Nephron (organoid): ENCODE results near the gene CCDC81.

Experiments
- H3K27ac Mint-ChIP-seq, 3 experiments: 2 replicates each; pipeline ENCODE4 v1.8.0; 2020; ENCODE audit warnings: mixed read lengths in 3 of 3, mild to moderate bottlenecking in 2 of 3, moderate library complexity in 1 of 3
- H3K27me3 Mint-ChIP-seq: 2 replicates; pipeline ENCODE4 v1.8.0; 2021; ENCODE audit warnings: low read depth, mild to moderate bottlenecking, moderate library complexity, mixed read lengths
- H3K36me3 Mint-ChIP-seq: 2 replicates; pipeline ENCODE4 v1.8.0; 2020; ENCODE audit warnings: low read depth, mixed read lengths
- H3K4me1 Mint-ChIP-seq: 2 replicates; pipeline ENCODE4 v1.8.0; 2020; ENCODE audit warnings: mixed read lengths
- H3K4me3 Mint-ChIP-seq, 3 experiments: 2 replicates each; pipeline ENCODE4 v1.8.0; 2020; ENCODE audit warnings: mild to moderate bottlenecking in 3 of 3, mixed read lengths in 3 of 3, moderate library complexity in 2 of 3
- H3K9me3 Mint-ChIP-seq: 2 replicates; pipeline ENCODE4 v1.8.0; 2020; ENCODE audit warnings: mixed read lengths
- TF ChIP-seq, protein P1 (sequence below), 3 experiments: fragments of 200-600 bp; sonication (generic); IDR thresholded peaks; one replicate each; pipeline ENCODE4 v1.5.0; 2021; ENCODE audit warnings: antibody characterized with exemption in 3 of 3; ENCODE audit not compliant: unreplicated experiment in 3 of 3

CCDC81 gene

DNA sequence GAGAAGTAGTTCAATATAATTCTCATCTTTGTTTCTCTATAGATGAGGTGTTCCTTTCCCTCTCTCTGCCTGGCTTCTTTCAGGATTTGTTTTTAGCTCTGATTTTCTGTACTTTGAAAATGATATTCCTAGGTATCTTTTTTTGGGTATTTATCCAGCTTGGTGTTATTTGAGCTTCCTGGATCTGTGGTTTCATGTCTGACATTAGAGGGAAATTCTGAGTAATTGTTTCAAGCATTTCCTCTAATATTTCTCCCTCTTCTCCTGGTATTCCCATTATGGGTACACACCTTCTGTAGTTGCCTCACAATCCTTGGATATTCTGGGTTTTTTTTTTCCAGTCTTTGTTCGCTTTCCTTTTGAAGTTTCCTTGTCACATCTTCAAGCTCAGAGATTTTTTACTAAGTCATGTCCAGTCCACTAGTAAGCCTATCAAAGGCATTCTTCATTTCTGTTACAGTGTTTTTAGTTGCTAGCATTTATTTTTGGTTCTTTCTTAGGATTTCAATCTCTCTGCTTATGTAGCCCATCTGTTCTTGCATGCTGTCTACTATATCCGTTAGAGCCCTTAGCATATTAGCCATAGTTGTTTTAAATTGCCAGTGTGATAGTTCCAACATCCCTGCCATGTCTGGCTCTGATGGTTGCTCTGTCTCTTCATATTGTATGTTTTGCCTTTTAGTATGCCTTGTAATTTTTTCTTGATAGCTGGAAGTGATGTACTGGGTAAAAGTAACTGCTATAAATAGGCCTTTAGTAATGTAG, 5.8 kb downstream of the CCDC81 start:
- Mint-ChIP-seq H3K9me3 (peaks cover 17% of the 10 kb centered on the region), H3K27me3 (no peaks in the 10 kb centered on the region), H3K27ac (no peak overlapping the region), H3K4me3 (no peak overlapping the region), H3K36me3 (peaks cover 3% of the 10 kb centered on the region), H3K4me1 (peaks cover 16% of the 10 kb centered on the region)
- TF ChIP-seq, protein P1, sequence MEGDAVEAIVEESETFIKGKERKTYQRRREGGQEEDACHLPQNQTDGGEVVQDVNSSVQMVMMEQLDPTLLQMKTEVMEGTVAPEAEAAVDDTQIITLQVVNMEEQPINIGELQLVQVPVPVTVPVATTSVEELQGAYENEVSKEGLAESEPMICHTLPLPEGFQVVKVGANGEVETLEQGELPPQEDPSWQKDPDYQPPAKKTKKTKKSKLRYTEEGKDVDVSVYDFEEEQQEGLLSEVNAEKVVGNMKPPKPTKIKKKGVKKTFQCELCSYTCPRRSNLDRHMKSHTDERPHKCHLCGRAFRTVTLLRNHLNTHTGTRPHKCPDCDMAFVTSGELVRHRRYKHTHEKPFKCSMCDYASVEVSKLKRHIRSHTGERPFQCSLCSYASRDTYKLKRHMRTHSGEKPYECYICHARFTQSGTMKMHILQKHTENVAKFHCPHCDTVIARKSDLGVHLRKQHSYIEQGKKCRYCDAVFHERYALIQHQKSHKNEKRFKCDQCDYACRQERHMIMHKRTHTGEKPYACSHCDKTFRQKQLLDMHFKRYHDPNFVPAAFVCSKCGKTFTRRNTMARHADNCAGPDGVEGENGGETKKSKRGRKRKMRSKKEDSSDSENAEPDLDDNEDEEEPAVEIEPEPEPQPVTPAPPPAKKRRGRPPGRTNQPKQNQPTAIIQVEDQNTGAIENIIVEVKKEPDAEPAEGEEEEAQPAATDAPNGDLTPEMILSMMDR (IDR thresholded peaks at IDR 0.05; ENCODE audit: unreplicated experiment in 3 of 3): no peak

DNA sequence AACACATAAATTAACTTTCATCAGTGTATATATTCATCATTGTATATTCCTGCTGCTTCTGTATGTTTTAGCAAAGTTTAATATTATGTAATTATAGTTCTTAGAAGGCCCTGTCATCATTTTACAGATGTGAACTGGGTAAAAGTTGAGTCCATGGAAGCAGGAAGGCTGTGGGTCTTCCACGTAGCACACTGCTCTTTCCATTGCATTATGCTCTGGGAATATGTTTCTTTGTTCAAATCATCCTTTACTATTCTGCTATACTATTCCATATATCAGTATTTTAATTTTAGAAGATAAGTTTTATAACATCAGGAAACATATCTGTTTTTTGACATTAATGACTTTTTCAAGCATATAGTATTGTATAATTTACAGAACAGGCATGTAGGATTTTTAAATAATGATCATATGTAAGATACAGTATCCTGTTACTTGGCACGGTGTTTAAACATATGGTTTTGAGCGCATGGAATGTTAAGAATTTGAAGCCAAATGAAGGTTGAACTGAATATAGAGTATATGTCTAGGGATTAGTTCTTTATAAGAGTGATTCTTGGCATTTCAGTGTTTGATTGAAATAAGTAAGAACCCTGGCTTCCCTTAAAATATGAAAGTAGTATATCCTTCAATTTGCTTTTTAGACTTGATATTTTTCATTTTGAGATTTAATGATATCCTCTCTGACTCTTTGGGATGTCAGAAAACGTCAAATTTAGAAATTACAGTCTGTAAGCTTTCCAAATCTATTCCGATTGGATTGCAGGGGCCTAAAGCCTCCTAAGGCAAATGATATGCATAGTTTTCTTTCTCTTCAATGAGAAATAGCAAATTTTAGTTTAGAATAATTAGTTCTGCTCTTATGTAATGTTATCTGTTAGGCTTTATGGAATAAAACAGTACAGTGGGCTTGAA, 8.6 kb downstream of the CCDC81 start:
- peak overlapping the region in 2 of 3 experiments; percentile 17 to 21 for H3K27ac Mint-ChIP-seq
- no peak overlapping the region for H3K4me3 Mint-ChIP-seq
- TF ChIP-seq, protein P1 (IDR thresholded peaks at IDR 0.05; ENCODE audit: unreplicated experiment in 3 of 3): no peak
- H3K4me1 Mint-ChIP-seq: peaks cover 30% of the 10 kb centered on the region
- H3K27me3 Mint-ChIP-seq: no peaks in the 10 kb centered on the region
- H3K9me3 Mint-ChIP-seq: peaks cover 3% of the 10 kb centered on the region
- H3K36me3 Mint-ChIP-seq: no peaks in the 10 kb centered on the region

DNA sequence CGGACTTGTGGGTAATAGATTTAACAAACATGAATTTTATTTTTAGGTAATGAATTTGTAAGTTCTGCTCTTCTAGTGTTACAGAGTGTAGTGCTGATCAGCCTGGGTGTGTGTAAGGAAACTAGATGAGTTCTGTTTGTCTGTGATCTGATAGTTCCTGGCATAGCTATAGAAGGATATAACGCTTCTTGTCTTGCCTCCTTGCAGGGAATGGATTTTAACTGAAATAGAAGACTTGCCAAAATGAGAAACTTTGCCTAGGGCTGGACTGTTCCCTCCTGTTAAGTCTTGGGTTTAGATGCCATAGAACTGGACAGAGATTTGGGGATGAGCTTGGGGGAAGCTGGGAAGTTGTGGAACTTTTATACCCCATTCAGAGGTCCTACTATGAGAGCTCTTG, 11.6 kb downstream of the CCDC81 start:
- no peaks in the 10 kb centered on the region for H3K36me3 Mint-ChIP-seq
- no peaks in the 10 kb centered on the region for H3K27me3 Mint-ChIP-seq

DNA sequence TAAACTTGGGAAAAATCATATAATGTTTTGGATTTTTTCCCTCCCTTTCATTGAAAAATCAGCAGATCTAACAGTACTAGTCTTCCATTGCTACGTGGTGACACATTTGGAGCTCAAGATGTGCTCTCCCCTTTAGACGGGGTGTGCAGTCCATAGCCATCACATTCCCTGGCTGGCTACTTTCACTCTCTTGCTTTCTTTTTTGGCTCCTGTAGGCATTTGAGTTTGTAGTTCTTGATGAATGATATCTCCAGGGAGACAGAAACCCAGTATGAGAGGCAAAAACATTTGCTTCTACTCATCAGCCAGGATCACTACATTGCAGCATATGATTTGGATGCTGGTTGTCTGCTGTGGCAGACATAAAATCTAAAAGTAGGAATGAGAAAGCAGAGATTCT, 12.1 kb downstream of the CCDC81 start:
- Mint-ChIP-seq H3K27ac (peak overlapping the region; percentile 33 to 51 (median 41)), H3K9me3 (no peaks in the 10 kb centered on the region), H3K4me1 (peaks cover 31% of the 10 kb centered on the region), H3K36me3 (no peaks in the 10 kb centered on the region), H3K4me3 (no peak overlapping the region), H3K27me3 (no peaks in the 10 kb centered on the region)
- TF ChIP-seq, protein P1 (IDR thresholded peaks at IDR 0.05; ENCODE audit: unreplicated experiment in 3 of 3): no peak

More for the DNA sequence above, 11.6 kb downstream of the CCDC81 start:
- peak overlapping the region in 1 of 3 experiments; percentile 8 for H3K4me3 Mint-ChIP-seq
- TF ChIP-seq, protein P1 (IDR thresholded peaks at IDR 0.05; ENCODE audit: unreplicated experiment in 3 of 3): no peak
- peak overlapping the region; percentile 4 to 45 (median 41) for H3K27ac Mint-ChIP-seq
- H3K4me1 Mint-ChIP-seq: peaks cover 31% of the 10 kb centered on the region
- no peaks in the 10 kb centered on the region for H3K9me3 Mint-ChIP-seq

DNA sequence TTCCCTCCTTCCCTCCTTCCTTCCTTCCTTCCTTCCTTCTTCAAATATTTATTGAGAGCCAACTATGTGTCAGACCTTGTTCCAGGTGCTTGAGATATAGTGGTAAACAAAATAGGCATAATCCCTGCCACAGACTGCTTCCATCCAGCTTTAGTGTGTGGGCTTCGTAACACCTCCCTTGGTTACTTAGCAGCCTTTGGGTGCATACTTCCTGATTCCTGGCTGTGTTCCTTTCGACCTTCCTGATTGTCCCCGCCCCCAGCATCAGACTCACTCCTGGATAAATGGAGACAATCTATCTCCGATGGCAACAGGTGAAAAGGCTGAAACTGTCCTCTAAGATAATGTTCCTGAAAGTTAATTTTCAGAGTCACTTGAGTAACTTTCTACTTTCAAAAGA, 13.5 kb downstream of the CCDC81 start:
- Mint-ChIP-seq H3K27ac (peak overlapping the region in 1 of 3 experiments; percentile 11), H3K36me3 (no peaks in the 10 kb centered on the region), H3K4me3 (no peak overlapping the region), H3K27me3 (no peaks in the 10 kb centered on the region), H3K9me3 (no peaks in the 10 kb centered on the region), H3K4me1 (peaks cover 30% of the 10 kb centered on the region)
- TF ChIP-seq, protein P1 (IDR thresholded peaks at IDR 0.05; ENCODE audit: unreplicated experiment in 3 of 3): no peak
